M059J (cell line): ENCODE measurements around the gene ANKH. TPM values are rescaled to one million over a fixed set of nuclear protein-coding genes. Genes with fewer than 3 reads are reported as not detected.
"Not testable (repeated sequence)": the region's sequence is repeated elsewhere in the genome, so short reads cannot be mapped to it uniquely, and the experiment has no call there.

Experiments
- DNase-seq: peaks from one replicate; pipeline ENCODE4 v3.0.0-alpha.2; 2012; ENCODE audit warnings: low read depth
- total RNA-seq: library from RNA; depleted of rRNA; stranded (reverse); fragments of >200 nt; shearing (Covaris generic); gene quantifications from 2 replicates; pipeline ENCODE4 v1.2.3, GENCODE V29; 2014; rRNA removed

Gene ANKH
- total RNA-seq = 5.4 and 20.8 TPM in 2 replicates

DNA sequence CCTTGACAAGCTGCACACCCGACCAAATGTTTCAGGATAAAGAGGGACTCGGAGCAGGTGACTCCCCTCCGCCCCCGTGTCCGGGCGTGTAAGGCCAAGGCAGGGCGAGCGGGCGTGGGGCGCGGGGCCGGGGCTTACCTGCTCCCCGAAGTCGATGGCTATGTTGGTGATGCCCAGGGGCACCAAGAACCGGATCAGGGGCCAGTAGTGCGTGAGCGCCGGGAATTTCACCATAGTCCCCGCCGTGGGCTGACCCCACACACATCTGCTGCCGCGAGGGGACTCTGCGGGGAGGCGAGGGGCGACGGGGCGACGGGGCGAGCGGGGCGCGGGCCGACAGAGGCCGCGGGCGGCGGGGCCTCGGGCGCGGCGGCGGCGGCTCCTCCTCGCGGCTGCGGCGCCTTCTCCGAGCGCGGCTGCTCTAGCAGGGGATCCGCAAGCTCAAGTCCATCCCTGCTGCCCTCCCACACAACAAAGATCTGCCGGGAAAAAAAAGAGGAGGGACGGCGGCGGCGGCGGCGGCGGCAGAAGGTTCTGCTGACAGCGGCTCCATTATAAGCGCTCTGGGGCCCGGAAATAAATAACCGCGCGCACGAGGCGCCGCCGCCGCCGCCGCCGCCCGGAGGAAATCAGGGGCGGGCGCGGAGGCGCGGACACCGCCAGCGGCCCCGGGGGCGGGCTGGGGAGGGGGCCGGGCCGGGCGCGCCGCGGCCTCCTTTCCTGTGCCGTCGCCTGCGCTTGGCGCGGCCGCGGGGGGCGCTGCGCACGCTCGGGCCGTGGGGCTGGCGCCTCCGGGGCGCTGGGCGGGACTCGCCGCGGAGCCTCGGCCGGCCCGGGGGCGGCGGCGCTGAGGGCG is at the start of gene ANKH:
TSS of gene ANKH (minus strand) at position 565 of the 856 bp plus-strand sequence. CDS start at position 234, 331 bp downstream.
- DNase-seq = peak; percentile 80

DNA sequence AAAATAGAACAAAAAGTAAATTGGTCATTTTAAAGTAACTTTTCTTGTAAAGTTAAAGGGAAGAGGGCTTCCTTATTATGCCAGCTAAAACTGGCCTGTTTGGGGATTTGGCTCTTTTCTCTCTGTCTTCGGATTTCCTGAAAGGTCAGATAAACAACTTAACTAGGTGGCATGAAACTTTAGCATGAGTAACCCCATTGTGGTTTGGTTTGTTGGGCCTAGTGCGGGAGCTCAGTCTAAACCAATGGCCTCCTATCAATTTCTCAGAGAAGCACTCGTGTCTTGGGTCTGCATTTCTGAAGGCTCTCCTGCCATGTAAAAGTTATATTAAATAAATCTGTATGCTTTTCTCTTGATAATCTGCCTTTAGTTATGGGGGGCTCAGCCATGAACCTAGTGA is 48.5 kb upstream of the ANKH start:
- peak; percentile 74 for DNase-seq

DNA sequence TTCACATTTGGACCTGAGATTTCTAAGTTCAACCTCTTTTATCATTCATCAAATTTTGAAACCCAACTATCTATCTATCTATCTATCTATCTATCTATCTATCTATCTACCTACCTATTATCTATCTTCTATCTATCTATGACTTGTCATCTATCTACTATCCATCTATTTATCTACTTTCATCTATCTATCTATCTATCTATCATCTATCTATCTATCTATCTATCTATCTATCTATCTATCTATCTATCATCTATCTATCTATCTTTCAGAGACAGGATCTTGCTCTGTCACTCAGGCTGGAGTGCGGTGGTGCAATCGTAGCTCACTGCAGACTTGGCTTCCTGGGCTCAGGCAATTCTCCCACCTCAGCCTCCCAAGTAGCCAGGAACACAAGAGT is 47.5 kb upstream of the ANKH start:
- DNase-seq = not testable (repeated sequence)

DNA sequence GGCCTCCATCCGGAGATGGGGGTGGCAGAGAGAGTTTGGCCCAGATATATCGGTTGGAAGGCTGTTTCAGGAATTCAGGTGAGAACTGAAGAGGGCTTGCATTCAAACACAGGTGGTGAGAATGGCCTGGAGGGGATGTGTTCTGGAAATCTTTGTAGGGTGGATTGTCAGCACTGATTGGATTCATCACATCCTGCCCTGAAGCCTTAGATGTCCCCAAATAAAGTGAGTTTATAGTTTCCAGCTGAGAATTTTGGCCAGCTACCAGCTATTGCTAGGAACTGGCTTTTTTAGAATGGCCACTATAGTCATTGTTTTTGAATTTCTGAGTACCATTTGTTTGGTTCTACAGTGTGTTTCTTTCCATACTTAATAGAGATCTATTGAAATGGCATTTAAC is 46.1 kb upstream of the ANKH start:
- peak; percentile 69 for DNase-seq

DNA sequence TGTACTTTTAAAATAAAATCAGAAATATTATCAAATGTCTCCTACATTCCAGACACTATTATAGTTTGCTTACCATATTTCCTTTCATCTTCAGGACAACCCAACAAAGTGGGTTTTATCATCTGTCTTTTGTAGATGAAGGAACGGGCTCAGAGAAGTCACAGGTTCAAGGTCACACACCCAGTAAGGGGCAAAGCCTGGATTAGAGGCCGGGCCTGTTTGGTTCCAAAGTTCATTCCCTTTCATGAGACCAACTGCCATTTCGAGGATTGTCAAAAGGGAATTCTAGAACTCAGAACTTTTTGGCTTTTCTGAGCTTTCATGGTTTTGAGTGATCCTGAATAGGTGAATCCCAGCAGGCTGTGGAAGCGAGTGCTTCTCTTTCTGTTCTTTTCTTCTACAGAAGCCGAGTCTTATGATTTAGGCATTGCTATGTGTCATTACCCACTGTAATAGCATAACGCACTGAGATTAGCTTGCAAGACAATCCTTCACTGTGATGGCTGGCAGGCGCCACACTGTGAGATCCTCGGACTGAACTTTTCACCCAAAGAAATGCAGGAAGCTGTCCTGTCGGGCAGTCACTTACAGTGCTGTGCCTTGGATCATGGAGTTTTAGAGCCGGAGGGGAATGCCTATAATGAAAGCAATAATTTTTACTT is 43.8 kb upstream of the ANKH start:
- DNase-seq = peak; percentile 22

DNA sequence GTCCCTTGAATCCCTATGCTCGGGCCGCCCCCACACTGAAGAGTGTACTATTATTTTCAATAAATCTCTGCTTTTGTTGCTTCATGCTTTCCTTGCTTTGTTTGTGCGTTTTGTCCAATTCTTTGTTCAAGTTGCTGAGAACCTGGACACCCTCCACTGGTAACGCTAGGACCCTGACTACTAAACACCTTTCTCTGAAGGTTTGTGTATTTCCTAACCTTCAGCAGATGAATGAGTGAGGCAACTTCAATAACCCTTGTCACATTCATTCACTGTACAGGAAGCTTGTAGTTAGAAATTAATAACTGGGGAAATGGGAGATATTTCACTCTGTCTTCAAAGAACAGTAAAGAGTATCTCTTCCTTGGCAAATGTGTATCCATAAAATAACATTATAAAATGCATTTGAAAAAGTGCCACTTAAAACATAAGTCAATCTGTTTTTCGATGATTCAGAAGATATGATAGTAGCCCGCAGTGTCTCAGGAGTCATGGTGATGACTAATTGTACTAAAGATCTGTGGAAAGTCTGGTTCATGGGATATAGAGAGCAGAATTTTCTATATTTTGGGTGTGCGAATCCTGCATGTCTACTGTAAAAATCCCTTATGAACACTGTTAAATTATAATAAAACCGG is 43.2 kb upstream of the ANKH start:
- DNase-seq = peak; percentile 63

DNA sequence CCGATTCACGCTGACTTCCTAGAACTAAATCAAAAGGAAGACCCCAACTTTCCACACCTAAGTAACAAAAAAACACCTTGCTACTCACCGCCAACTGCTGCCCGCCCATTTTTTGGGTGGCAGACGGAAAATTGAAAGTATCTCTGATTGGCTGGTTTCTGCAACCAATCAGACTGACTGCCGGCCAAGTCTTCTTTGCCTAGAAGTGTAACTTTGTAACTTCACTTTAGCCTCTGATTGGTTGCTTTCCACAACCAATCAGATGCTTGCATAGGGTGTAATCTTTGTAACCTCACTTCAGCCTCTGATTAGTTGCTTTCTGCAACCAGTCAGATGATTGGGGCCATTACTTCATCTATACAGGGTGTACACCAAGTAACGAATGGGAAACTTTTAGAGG is 42.6 kb upstream of the ANKH start:
- no peak for DNase-seq

DNA sequence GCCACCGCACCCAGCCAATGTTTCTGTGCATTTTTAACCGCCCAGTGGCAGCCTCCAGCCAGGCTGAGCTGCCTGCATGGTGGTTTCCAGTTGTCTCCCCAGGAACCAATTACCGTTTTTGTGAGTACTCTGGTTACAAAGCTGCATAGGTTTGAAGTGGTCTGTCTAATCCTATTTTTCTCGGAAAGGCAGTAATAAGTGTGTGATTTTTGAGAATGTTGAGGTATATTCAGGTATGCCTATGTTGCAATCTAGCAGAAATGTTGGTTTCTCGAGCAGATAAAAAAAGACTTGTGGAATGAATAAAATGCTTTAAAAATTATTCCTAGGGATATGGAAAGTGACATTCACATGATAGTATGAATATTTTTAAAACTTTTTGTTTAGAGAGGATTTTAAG is 41.5 kb upstream of the ANKH start:
- DNase-seq = no peak

DNA sequence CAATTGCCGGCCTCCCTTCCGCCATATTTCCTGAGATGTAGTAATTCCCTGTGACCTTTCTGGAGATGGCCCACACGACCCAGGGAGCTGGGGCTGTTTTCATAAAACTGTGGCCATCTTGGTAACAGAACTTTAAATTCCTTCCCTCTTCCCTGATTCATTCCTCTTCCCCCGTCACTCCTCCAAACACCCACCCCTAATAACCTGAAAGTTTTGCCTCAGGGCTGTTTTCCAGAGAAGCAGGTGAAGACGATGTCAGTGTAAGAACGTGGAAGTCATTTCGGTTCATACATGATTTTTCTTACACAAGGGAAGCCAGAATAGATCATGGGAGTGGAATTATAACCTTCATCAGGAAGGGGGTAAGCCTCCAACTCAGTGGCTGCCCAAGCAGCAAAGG is 40.6 kb upstream of the ANKH start:
- DNase-seq = no peak

DNA sequence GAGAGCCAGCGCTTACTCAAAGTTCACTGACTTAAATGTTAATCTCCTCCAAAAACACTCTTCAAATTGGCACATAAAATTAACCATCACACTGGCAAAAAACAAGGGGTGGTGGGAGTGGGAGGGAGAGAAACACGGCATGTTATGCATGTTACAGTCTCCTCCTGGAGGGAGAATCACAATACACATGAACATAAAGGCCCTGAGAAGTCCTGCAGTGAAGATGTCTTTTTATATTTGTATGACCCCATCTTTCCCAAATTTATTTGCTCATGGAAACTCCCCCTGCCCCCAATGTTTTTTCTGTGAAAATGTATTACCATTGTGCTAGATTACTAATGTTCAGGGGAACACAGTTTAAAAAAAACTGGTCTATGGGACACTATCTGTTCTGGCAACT is 37.8 kb upstream of the ANKH start:
- DNase-seq = no peak

DNA sequence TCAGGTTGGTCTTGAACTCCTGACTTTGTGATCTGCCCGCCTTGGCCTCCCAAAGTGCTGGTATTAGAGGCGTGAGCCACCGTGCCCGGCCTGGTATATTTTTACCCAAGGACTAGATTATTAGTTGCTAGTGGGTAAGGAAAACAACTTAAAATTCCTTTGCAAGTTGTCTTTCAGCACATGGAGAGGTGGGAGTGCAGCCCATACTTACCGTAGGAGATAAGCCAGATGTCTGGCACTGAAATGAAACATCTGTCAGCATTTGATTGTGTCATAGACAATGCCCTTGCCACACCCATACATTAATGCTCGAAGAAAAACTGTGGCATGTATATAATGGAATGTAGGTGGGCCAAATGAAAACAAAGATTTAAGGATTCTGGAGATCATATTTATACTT is 36.6 kb upstream of the ANKH start:
- no peak for DNase-seq

DNA sequence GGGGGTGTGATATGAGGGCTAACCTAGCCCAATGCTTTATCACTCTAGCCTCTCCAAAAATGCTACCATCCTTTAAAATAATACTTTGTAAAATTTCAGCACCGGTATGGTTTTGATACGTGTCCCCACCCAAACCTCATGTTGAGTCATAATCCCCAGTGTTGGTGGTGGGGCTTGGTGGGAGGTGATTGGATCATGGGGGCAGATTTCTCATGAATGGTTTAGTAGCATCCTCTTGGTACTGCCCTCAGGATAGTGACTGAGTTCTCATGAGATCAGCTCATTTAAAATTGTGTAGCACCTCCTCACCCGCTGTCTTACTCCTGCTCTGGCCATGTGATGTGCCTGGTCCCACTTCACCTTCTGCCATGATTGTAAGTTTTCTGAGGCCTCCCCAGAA is 35.0 kb upstream of the ANKH start:
- no peak for DNase-seq

DNA sequence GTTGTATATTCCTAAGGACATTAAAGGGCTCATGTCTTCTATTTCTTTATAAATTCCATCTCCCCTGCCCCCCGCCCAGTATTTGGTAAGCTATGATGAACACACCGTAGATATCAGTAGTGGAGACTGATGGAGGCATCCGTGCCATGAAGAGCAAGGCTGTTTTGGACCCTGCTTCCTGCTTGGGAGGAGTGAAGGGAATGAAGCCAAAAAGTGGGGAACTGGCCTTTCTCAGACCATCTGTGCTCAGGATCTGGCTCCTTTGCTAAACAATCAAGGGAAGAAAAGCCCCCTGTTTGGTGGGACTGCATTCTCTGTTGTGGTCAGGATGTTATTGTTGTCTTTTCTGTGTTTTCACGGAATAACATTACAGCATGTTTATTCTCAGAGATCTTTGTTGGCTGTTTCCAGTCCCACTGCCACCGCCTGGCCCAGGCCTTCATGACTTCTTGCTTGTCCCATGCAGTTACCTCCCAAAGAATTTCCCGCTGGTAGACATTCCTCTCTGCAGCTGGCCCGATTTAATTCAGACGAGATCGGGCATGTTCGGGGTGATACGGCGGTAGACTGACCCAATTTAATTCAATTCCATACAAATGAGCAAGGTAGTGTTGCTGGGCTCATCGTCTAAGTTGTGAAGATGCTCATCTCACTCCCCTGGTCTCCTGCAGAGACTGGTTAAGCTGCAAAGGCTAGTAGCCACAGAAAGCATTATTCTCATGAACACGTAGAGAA is 31.4 kb upstream of the ANKH start:
- no peak for DNase-seq

DNA sequence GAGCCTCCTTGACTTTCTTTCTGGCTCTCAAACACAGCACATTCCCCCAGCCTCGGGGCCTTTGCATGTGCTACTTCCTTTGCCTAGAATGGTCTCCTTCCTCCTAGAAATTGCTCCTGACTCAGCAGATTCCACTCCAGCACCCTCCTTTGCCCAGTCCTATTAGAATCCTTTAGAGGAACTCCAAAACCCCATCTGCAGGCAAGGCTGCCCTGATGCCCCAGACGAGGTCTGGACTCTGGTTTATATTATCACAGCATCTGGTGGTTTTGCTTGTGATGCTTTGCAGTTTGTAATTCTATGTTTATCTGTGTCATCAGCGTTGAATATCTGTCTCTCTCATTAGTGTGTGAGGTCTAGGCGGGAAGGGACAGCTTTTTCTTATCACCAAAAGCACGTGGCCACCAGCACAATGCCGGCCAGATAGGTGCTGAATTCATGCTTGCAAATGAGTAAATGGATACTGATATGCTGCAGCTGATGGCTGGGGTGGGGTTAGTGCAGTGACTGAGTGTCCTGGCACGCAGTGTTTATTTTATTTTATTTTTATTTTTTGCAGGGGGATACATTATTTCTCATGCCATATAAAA is 30.0 kb upstream of the ANKH start:
- peak; percentile 63 for DNase-seq

DNA sequence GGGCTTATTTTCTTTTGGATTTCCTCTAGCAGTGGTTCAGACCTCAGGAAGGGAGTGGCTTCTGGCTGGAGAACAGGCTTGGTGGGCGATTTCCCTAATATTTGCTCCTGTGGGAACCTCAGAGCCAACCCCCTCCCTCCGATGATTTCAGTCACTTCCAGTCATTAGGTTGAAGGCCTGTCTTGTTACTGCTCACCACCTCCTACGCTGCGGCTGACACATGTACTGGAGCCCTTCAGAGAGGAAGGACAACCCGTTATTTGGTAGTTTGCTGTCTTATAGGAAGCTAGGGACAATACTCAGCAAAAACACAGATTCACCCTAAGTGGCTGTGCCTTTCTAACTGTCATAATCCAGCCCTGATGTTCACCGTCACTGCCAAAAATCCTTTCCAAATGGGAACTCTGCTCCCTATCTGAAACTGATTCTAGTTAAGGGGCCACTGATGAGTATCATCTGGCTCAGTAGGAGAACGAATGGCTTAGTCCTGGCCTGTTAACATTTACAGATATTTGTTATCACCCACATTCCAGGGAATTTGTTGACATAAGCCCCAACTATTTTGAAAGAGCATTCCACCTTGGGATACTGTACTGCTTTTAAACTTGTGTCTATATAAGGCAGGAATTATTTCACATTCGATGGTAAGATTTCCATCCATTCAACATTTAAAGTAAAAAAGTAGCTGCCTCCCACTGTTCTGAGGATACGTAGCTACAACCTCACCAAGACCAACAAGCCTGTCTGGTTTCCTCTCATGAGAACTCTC is 29.3 kb upstream of the ANKH start:
- DNase-seq = no peak

DNA sequence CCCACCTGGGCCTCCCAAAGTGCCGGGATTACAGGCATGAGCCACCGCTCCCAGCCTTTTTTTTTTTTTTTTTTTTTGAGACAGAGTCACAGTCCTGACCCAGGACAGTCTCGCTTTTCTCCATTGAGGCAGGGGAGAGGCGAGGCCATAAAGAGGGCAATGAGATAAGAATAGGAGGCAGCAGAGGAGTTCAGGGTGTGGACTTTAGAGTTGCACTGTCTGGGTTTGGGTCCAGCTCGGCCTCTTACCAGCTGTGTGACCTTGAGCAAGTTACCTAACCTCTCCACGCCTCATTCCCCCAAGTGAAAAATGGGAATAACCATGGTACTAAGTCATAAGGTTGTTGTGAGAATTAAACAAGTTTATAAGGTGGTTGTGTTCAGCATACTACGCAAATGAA is 24.6 kb upstream of the ANKH start:
- no peak for DNase-seq

DNA sequence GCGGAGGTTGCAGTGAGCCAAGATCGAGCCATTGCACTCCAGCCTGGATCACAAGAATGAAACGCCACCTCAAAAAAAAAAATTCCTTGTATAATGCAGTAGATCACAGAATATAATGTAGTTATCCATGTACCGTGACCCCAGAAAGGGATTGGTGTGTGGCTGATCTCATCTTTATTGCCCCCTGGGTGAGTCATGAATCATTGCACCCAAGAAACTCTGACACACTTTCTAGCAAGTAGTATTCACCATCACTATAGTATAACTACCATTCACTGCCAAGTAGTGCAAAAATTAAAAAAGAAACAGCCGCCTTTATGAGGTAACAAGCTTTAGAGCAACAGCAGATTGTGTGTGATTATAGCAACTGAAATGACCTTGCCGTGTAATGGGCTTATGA is 23.7 kb upstream of the ANKH start:
- peak; percentile 17 for DNase-seq

DNA sequence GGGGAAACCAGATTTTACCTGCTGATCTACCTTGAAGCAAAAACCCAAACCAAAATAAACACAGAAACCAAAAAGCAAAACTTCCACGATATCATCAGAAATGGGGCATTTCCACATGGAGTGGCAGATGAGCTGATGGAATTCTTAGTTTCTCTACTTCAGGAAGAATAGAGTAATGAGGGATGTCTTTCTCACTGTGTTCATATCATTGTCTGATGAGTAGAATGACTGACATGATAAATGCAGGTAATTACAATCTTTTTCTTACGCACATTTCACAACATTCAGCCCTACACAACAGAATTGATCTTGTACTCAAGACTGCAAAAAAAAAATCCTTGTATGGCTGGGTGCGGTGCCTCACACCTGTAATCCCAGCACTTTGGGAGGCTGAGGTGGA is 23.2 kb upstream of the ANKH start:
- DNase-seq = no peak

DNA sequence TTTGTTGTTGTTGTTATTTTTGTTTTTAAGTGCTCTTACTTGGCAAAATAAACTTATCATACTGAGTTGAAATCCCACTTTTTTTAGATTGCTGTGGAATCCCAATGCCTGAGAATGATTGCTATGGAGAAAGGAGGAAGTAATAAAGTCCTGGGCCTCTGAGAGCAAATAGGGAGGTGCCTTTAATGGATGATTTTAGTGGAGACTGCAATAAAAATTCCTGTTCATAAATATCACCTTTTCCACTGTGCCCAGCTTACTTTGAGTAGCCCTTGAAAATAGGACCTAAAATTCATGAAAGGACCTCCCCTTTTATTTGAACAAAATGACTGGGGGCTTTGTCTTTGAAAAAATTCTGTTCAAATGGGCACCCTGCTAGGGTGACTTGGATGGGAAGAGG is 21.8 kb upstream of the ANKH start:
- DNase-seq = no peak

DNA sequence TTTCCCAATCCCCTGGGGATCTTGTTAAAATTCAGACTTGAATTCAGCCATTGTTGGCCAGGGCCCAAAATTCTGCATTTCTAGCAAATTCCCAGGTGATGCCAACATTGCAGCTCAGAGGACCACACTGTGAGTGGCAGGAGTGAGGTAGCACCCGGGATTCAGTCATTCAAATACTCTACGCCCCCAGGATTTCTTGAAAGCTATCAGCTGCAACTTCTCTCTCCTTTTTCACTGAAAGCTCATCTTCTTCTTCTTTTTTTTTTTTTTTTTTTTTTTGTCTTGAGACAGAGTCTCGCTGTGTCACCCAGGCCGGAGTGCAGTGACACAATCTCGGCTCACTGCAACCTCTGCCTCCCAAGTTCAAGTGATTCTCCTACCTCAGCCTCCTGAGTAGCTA is 19.3 kb upstream of the ANKH start:
- DNase-seq = no peak

DNA sequence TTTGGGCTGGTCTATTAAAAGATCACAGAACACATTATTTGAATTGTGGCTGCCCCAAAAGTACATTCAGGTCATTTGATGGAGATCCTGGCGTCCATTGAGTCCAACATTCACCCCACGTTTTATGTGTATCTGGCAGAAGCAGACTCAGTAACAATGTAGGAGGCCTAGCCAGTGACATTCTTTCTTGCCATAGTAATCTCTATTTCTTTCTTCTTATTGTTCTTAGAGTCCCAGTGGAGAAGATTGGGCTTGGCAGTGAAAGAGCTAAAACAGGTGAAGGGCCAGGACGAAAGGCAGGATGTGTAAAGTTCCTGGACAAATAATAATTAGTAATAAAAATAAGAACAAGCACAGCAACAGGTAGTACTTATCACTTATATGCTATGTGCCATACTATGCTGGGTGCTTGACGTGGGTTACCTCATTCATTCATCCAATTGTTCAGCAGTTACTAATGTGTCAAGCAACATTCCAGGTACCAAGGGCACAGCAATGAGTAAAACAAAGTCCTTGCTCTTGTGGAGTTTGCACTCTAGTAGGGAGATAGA is 12.6 kb upstream of the ANKH start:
- no peak for DNase-seq
